Testis (tissue), 2 donors: ENCODE measurements around the gene PAMR1.

Experiments used
- CTCF ChIP-seq, 3 experiments: fragments of 450-650 bp in 2 of 3; fragments of 200-600 bp in 1 of 3; sonication (generic) in 1 of 3; IDR thresholded peaks; one replicate each; pipeline ENCODE4 v1.5.1; 2016 to 2019; ENCODE audit warnings: antibody characterized with exemption in 3 of 3, mild to moderate bottlenecking in 2 of 3, moderate library complexity in 1 of 3
- POLR2A ChIP-seq: fragments of 450-650 bp; IDR thresholded peaks from one replicate; pipeline ENCODE4 v1.6.1; 2017; ENCODE audit warnings: antibody characterized with exemption, mild to moderate bottlenecking, moderate library complexity

GRCh38 chr11:35478471-35479091 lies 46.8 kb downstream of the PAMR1 start:
- no peak for TF ChIP-seq CTCF (IDR thresholded peaks at IDR 0.05)
- TF ChIP-seq POLR2A = no peak
